ENCODE measurements around the gene SMCO2. TPM values are rescaled to one million over a fixed set of nuclear protein-coding genes. Genes with fewer than 3 reads are reported as not detected.

SMCO2 gene
- total RNA-seq, 1 donor from 2014 or later: not detected

DNA sequence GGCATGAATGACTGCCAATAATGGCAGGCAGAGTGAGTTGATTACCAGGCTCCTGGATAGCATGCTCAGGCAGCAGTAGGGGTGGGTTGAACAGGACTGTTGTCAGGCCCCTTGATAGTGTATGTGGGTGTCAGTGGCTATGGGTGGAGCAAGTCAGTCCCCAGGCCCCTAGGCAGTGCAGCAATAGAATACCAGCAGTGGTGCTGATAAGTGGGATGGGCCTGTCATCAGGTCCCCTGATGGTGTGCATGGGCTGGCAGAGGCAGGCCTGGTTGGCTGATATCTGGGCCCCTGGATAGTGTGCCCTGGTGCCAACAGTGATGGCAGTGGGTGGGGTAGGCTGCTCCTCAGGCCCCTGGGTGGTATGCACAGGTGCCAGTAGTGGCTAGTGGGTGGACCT, 32.4 kb downstream of the SMCO2 start:
- Histone ChIP-seq H3K9me3 (replicated peaks) (peaks cover 37% of the 10 kb centered on the region), H3K4me3 (no peak overlapping the region), H3K36me3 (peaks cover 8% of the 10 kb centered on the region), H3K27ac (replicated peaks) (no peak overlapping the region), H3K4me1 (peaks cover 11% of the 10 kb centered on the region), H3K27me3 (ENCODE audit: low read depth) (no peaks in the 10 kb centered on the region)
- intact Hi-C loops (cut with micrococcal nuclease): no loop called here
- TF ChIP-seq, protein P1, sequence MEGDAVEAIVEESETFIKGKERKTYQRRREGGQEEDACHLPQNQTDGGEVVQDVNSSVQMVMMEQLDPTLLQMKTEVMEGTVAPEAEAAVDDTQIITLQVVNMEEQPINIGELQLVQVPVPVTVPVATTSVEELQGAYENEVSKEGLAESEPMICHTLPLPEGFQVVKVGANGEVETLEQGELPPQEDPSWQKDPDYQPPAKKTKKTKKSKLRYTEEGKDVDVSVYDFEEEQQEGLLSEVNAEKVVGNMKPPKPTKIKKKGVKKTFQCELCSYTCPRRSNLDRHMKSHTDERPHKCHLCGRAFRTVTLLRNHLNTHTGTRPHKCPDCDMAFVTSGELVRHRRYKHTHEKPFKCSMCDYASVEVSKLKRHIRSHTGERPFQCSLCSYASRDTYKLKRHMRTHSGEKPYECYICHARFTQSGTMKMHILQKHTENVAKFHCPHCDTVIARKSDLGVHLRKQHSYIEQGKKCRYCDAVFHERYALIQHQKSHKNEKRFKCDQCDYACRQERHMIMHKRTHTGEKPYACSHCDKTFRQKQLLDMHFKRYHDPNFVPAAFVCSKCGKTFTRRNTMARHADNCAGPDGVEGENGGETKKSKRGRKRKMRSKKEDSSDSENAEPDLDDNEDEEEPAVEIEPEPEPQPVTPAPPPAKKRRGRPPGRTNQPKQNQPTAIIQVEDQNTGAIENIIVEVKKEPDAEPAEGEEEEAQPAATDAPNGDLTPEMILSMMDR (IDR thresholded peaks at IDR 0.05; ENCODE audit: borderline replicate concordance): no peak
- DNase-seq: no peak

DNA sequence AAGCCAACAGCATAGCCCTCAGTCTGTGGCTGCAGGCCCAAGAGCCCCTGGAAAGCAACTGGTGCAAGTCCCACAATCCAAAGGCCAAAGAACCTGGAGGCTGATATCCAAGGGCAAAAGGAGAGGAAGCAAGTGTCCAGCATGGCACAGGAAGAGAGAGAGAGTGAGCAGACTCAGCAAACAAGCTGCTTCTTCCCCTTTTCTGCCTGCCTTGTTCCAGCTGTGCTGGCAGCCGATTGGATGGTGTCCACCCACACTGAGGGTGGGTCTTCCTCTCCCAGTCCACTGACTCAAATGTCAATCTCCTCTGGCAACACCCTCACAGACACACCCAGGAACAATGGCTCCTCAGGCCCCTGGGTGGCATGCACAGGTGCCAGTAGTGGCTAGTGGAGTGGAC, 33.5 kb downstream of the SMCO2 start:
- Histone ChIP-seq H3K36me3 (peaks cover 8% of the 10 kb centered on the region), H3K27me3 (ENCODE audit: low read depth) (no peaks in the 10 kb centered on the region), H3K4me1 (peaks cover under 1% of the 10 kb centered on the region), H3K4me3 (no peak overlapping the region), H3K27ac (replicated peaks) (no peak overlapping the region), H3K9me3 (replicated peaks) (peaks cover 37% of the 10 kb centered on the region)
- intact Hi-C loops (cut with micrococcal nuclease): no loop called here
- no peak for DNase-seq
- TF ChIP-seq, protein P1 (IDR thresholded peaks at IDR 0.05; ENCODE audit: borderline replicate concordance): no peak

DNA sequence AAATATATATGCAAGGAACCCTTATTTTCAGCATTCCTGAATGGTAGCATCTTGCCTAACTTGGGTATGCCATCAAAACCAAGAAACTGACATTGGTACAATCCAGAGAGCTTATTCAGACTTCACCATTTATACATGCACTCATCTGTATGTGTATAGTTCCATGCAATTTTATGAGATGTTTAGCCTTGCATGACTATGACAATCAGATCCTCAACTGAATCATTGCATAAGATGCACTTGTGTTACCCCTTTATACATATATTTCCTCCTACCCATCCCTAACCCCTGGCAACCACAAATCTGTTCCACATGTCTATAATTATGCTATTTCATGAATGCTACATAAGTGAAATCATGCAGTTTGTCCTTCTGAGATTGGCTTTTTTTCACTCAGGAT, 40.4 kb downstream of the SMCO2 start:
- Histone ChIP-seq H3K27ac (replicated peaks) (no peak overlapping the region), H3K9me3 (replicated peaks) (no peaks in the 10 kb centered on the region), H3K27me3 (ENCODE audit: low read depth) (no peaks in the 10 kb centered on the region), H3K4me3 (no peak overlapping the region), H3K36me3 (no peaks in the 10 kb centered on the region), H3K4me1 (no peaks in the 10 kb centered on the region)
- intact Hi-C loops (cut with micrococcal nuclease): no loop called here
- DNase-seq: no peak
- TF ChIP-seq, protein P1 (IDR thresholded peaks at IDR 0.05; ENCODE audit: borderline replicate concordance): no peak

DNA sequence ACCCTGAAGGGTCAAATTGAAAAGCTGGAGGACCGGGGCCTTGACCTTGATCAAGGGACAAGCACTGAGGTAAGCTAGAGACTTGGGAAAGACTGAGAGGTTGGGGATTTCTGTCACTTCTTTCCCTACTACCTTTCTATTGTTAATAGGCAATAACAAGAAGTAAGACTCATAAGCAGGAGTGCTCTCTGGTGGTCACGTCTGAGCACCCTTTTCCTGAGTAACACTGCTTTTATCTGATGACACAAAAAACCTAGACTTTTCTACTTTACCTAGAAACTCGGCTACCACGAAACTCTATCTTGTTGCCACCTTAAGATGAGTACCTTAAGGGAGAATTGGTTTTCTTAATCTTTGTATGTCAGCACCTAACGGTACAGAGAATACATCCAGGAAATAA, 41.9 kb downstream of the SMCO2 start:
- Histone ChIP-seq H3K4me3 (no peak overlapping the region), H3K36me3 (no peaks in the 10 kb centered on the region)

DNA sequence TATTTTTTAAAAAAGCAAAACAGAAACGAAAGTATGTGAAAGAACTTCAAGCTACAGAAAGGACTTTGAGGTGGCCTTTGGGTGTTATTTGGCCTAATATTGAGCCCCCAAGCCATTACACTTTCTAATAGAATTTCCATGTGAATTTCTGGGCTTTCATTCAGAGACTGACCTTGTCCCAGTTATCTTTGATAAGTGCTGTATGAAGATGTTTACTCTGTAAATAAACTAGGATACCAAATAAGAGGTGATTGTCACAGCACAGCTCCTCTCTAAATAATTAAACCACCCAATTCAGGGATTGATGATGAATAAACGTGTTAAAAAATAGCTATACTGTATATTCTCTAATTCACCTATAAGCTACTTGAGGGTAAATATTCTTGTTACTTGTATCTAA, 44.7 kb downstream of the SMCO2 start:
- intact Hi-C loops (cut with micrococcal nuclease): no loop called here
- DNase-seq: no peak
- H3K9me3 ChIP-seq (replicated peaks): no peaks in the 10 kb centered on the region
- no peaks in the 10 kb centered on the region for H3K4me1 ChIP-seq
- H3K36me3 ChIP-seq: no peaks in the 10 kb centered on the region
- TF ChIP-seq, protein P1 (IDR thresholded peaks at IDR 0.05; ENCODE audit: borderline replicate concordance): no peak
- H3K27ac ChIP-seq (replicated peaks): no peak overlapping the region
- H3K4me3 ChIP-seq: no peak overlapping the region
- no peaks in the 10 kb centered on the region for H3K27me3 ChIP-seq (ENCODE audit: low read depth)

More for the DNA sequence above, 41.9 kb downstream of the SMCO2 start:
- DNase-seq: no peak
- no peaks in the 10 kb centered on the region for H3K4me1 ChIP-seq
- TF ChIP-seq, protein P1 (IDR thresholded peaks at IDR 0.05; ENCODE audit: borderline replicate concordance): no peak
- H3K27me3 ChIP-seq (ENCODE audit: low read depth): no peaks in the 10 kb centered on the region
- intact Hi-C loops (cut with micrococcal nuclease): no loop called here
- H3K27ac ChIP-seq (replicated peaks): no peak overlapping the region
- no peaks in the 10 kb centered on the region for H3K9me3 ChIP-seq (replicated peaks)

Measured in left ventricle myocardium inferior (tissue), 1 donor.